ENCODE results near the gene RBM33. TPM values are rescaled to one million over a fixed set of nuclear protein-coding genes. Genes with fewer than 3 reads are reported as not detected.

The RBM33 gene
- polyA plus RNA-seq, 3 donors, result 15.0 to 27.7 (median 22.2) TPM

GRCh38 chr7:155746188-155746587 lies 101.7 kb downstream of the RBM33 start:
- Mint-ChIP-seq H3K27me3 (ENCODE audit: low read depth in 3 of 3) (no peaks in the 10 kb centered on the region), H3K4me3 (no peak overlapping the region), H3K9me3 (no peaks in the 10 kb centered on the region), H3K27ac (no peak overlapping the region), H3K36me3 (peaks cover 67 to 71% of the 10 kb centered on the region in 2 donors), H3K4me1 (peaks cover 19% of the 10 kb centered on the region)
- H3K9ac ChIP-seq (ENCODE audit: insufficient read depth, low read length, poor library complexity, severe bottlenecking), result no peak overlapping the region
- H3K27me3 ChIP-seq (ENCODE audit: control insufficient read depth in 2 of 2, insufficient read depth in 2 of 2, low read length in 2 of 2), result no peaks in the 10 kb centered on the region
- H3K4me1 ChIP-seq (ENCODE audit: control insufficient read depth in 1 of 2, insufficient read depth in 2 of 2, low read length in 2 of 2), result peaks cover 0 to 5% of the 10 kb centered on the region in 2 donors
- peaks cover 76% of the 10 kb centered on the region for H3K79me2 ChIP-seq (ENCODE audit: insufficient read depth, low read length)
- H2AFZ ChIP-seq (ENCODE audit: insufficient read depth, low read depth, low read length, poor library complexity, severe bottlenecking), result no peak overlapping the region
- H4K20me1 ChIP-seq (ENCODE audit: insufficient read depth, low read length), result peaks cover 89% of the 10 kb centered on the region
- H3K36me3 ChIP-seq (replicated peaks in 1 of 2; ENCODE audit: control insufficient read depth in 1 of 2, insufficient read depth in 2 of 2, low read length in 2 of 2), result peaks cover 58 to 97% of the 10 kb centered on the region in 2 donors
- TF ChIP-seq, protein P1, sequence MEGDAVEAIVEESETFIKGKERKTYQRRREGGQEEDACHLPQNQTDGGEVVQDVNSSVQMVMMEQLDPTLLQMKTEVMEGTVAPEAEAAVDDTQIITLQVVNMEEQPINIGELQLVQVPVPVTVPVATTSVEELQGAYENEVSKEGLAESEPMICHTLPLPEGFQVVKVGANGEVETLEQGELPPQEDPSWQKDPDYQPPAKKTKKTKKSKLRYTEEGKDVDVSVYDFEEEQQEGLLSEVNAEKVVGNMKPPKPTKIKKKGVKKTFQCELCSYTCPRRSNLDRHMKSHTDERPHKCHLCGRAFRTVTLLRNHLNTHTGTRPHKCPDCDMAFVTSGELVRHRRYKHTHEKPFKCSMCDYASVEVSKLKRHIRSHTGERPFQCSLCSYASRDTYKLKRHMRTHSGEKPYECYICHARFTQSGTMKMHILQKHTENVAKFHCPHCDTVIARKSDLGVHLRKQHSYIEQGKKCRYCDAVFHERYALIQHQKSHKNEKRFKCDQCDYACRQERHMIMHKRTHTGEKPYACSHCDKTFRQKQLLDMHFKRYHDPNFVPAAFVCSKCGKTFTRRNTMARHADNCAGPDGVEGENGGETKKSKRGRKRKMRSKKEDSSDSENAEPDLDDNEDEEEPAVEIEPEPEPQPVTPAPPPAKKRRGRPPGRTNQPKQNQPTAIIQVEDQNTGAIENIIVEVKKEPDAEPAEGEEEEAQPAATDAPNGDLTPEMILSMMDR (IDR thresholded peaks at IDR 0.05), result no peak
- H3K27ac ChIP-seq (ENCODE audit: low read depth in 1 of 2, low read length in 2 of 2), result no peak overlapping the region
- no peak overlapping the region for H3K4me2 ChIP-seq (replicated peaks; ENCODE audit: extremely low read depth, low read length, poor library complexity, severe bottlenecking)
- intact Hi-C loops (cut with micrococcal nuclease), result no loop called here
- no peak overlapping the region for H3K4me3 ChIP-seq (replicated peaks in 1 of 3; ENCODE audit: low read depth in 2 of 3, low read length in 3 of 3)
- WGBS (ENCODE audit: insufficient coverage), result no CpG with 5 or more reads among the region's 2 CpGs
- no peaks in the 10 kb centered on the region for H3K9me3 ChIP-seq (replicated peaks in 1 of 2; ENCODE audit: control insufficient read depth in 1 of 2, insufficient read depth in 1 of 2, low read length in 2 of 2)
- no peak for DNase-seq

DNA sequence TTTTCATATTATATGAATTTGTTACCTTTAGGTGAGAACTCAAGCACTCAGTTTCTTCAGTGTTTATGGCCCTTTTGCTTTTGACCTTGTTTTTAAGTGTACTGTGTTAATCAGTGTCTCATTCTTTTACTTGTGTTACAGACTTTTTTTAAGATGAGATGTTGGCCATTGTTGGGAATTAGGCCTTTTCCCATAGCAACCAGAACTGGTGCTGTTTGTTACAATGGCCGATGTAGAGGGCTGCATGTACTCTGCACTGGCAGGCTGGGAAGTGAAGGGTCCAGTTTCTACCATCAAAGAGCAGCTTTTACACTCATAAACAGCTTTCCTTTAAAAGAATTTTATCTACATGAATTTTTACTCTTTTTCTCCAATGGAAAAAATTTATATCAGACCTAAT lies 102.7 kb downstream of the RBM33 start:
- Mint-ChIP-seq H3K4me1 (peaks cover 26% of the 10 kb centered on the region), H3K27ac (no peak overlapping the region), H3K36me3 (peaks cover 62 to 65% of the 10 kb centered on the region in 2 donors), H3K27me3 (ENCODE audit: low read depth in 3 of 3) (no peaks in the 10 kb centered on the region), H3K9me3 (no peaks in the 10 kb centered on the region), H3K4me3 (no peak overlapping the region)
- H2AFZ ChIP-seq (ENCODE audit: insufficient read depth, low read depth, low read length, poor library complexity, severe bottlenecking), result no peak overlapping the region
- H3K4me1 ChIP-seq (ENCODE audit: control insufficient read depth in 1 of 2, insufficient read depth in 2 of 2, low read length in 2 of 2), result peaks cover 0 to 6% of the 10 kb centered on the region in 2 donors
- DNase-seq, result no peak
- H3K27me3 ChIP-seq (ENCODE audit: control insufficient read depth in 2 of 2, insufficient read depth in 2 of 2, low read length in 2 of 2), result no peaks in the 10 kb centered on the region
- peaks cover 48 to 90% of the 10 kb centered on the region in 2 donors for H3K36me3 ChIP-seq (replicated peaks in 1 of 2; ENCODE audit: control insufficient read depth in 1 of 2, insufficient read depth in 2 of 2, low read length in 2 of 2)
- WGBS (ENCODE audit: insufficient coverage), result no CpG with 5 or more reads among the region's 1 CpG
- no peak overlapping the region for H3K4me3 ChIP-seq (replicated peaks in 1 of 3; ENCODE audit: low read depth in 2 of 3, low read length in 3 of 3)
- TF ChIP-seq, protein P1 (IDR thresholded peaks at IDR 0.05), result no peak
- no peak overlapping the region for H3K9ac ChIP-seq (ENCODE audit: insufficient read depth, low read length, poor library complexity, severe bottlenecking)
- intact Hi-C loops (cut with micrococcal nuclease), result no loop called here
- H4K20me1 ChIP-seq (ENCODE audit: insufficient read depth, low read length), result peaks cover 92% of the 10 kb centered on the region
- H3K79me2 ChIP-seq (ENCODE audit: insufficient read depth, low read length), result peaks cover 87% of the 10 kb centered on the region
- no peak overlapping the region for H3K27ac ChIP-seq (ENCODE audit: low read depth in 1 of 2, low read length in 2 of 2)
- H3K4me2 ChIP-seq (replicated peaks; ENCODE audit: extremely low read depth, low read length, poor library complexity, severe bottlenecking), result no peak overlapping the region
- H3K9me3 ChIP-seq (replicated peaks in 1 of 2; ENCODE audit: control insufficient read depth in 1 of 2, insufficient read depth in 1 of 2, low read length in 2 of 2), result no peaks in the 10 kb centered on the region
